K562 (cell line): ENCODE measurements around the gene PMPCA. TPM values are rescaled to one million over a fixed set of nuclear protein-coding genes. Genes with fewer than 3 reads are reported as not detected.

ENCODE experiments used
- CTCF ChIP-seq, 3 experiments: IDR thresholded peaks in 2 of 3; conservative IDR thresholded peaks in 1 of 3; 2 replicates each; pipeline ENCODE4 v1.5.1; 2011 to 2012; ENCODE audit warnings: low read length in 3 of 3, mild to moderate bottlenecking in 3 of 3, control low read depth in 2 of 3, improper control_type of control experiment in 1 of 3, inconsistent platforms in 1 of 3, low read depth in 1 of 3, mixed read lengths in 1 of 3, moderate library complexity in 1 of 3; ENCODE audit not compliant: insufficient read depth in 2 of 3
- E2F3 ChIP-seq: fragments of 250-450 bp; sonication (Bioruptor Pico); IDR thresholded peaks from 2 replicates; pipeline ENCODE4 v1.4.0; 2020; ENCODE audit warnings: mild to moderate bottlenecking
- NUFIP1 ChIP-seq: fragments of 450-650 bp; IDR thresholded peaks from 2 replicates; pipeline ENCODE4 v1.6.1; 2018; ENCODE audit not compliant: partially characterized antibody
- RBFOX2 ChIP-seq: fragments of 200-400 bp; formaldehyde crosslinking; IDR thresholded peaks from 2 replicates; pipeline ENCODE4 v1.6.1; 2017; ENCODE audit warnings: low read depth, mild to moderate bottlenecking, low read length, moderate library complexity
- RBM15 ChIP-seq: fragments of 200-400 bp; formaldehyde crosslinking; IDR thresholded peaks from 2 replicates; pipeline ENCODE4 v1.6.1; 2018; ENCODE audit warnings: mild to moderate bottlenecking, low read length, moderate library complexity; ENCODE audit not compliant: insufficient read depth
- REST ChIP-seq, 2 experiments: fragments of 450-650 bp; formaldehyde crosslinking in 1 of 2; IDR thresholded peaks; 2 replicates each; pipeline versions ENCODE4 v1.4.0 to v1.6.1; 2014 to 2020; ENCODE audit warnings: mild to moderate bottlenecking in 2 of 2, borderline replicate concordance in 1 of 2, low read depth in 1 of 2
- RNF219 ChIP-seq: fragments of 250-450 bp; sonication (Bioruptor Pico); IDR thresholded peaks from 2 replicates; pipeline ENCODE4 v1.5.0; 2022; ENCODE audit warnings: mild to moderate bottlenecking
- SIN3B ChIP-seq: fragments of 450-650 bp; IDR thresholded peaks from 2 replicates; pipeline ENCODE4 v1.6.1; 2017; ENCODE audit warnings: low read depth, mild to moderate bottlenecking, moderate library complexity
- ZNF436 ChIP-seq: fragments of 250-450, 450-650 bp; sonication (Bioruptor Pico); formaldehyde crosslinking; IDR thresholded peaks from 2 replicates; pipeline ENCODE4 v1.7.0; 2020; ENCODE audit warnings: mild to moderate bottlenecking
- ZNF57 ChIP-seq: fragments of 450-650 bp; formaldehyde crosslinking; IDR thresholded peaks from 2 replicates; pipeline ENCODE4 v1.4.0; 2020; ENCODE audit warnings: mild to moderate bottlenecking, moderate library complexity
- polyA plus RNA-seq, 8 experiments: library from polyadenylated mRNA; depleted of rRNA in 4 of 8; stranded (reverse) in 5 of 8; unstranded in 3 of 8; fragments of >200 nt; fragmentation: Nextera tagmentation in 2 of 8; fragmentation: Illumina TruSeq in 1 of 8; extraction: Ambion mirVana in 2 of 8; extraction: Trizol in 1 of 8; gene quantifications; 2 replicates each; pipeline versions ENCODE4 v1.2.1 to v1.2.3, GENCODE V29; 2011 to 2014; ENCODE audit warnings: inconsistent platforms in 1 of 8, missing spikeins in 1 of 8
- total RNA-seq, 7 experiments: library from RNA; depleted of rRNA in 6 of 7; stranded (reverse); fragments of >200 nt in 6 of 7; fragmentation: Illumina TruSeq in 2 of 7; extraction: Trizol in 2 of 7; gene quantifications; 2 replicates each; pipeline versions ENCODE4 v1.2.1 to v1.2.3, GENCODE V29; 2011 to 2021; ENCODE audit warnings: low replicate concordance in 1 of 7

PMPCA gene
- total and polyA plus RNA-seq, 9 of the 15 experiments (the other 6 are each of a cell fraction or from before 2014, with no cell fraction given): 23.9 to 143 (median 86.6) TPM

GRCh38 chr9:136363106-136363948, 47.1 kb upstream of the PMPCA start, which contains the start of gene DNLZ (continued):
- TF ChIP-seq RBFOX2: peak; percentile 87
- peak; percentile 86; the same call in 1 of the 2 replicates for TF ChIP-seq E2F3 (CRISPR knock-in tag)
- TF ChIP-seq ZNF436 (CRISPR knock-in tag): no peak
- TF ChIP-seq RNF219 (CRISPR knock-in tag): peak; percentile 81; the same call in 1 of the 2 replicates
- TF ChIP-seq NUFIP1: no peak
- TF ChIP-seq CTCF (IDR thresholded peaks at IDR 0.05 in 2 of 3, conservative IDR thresholded peaks at IDR 0.05 in 1 of 3; ENCODE audit: insufficient read depth in 2 of 3, low read depth in 1 of 3, low read length in 3 of 3): peak; percentile 84 to 94 (median 93)
- TF ChIP-seq REST (IDR thresholded peaks at IDR 0.05; ENCODE audit: borderline replicate concordance): peak; percentile 80
- peak; percentile 73; the same call in 1 of the 2 replicates for TF ChIP-seq REST (CRISPR knock-in tag; IDR thresholded peaks at IDR 0.05; ENCODE audit: low read depth)
- TF ChIP-seq RBM15: no peak
- no peak for TF ChIP-seq ZNF57 (CRISPR knock-in tag)
- peak; percentile 63 for TF ChIP-seq SIN3B
